Measurements from ENCODE around the gene NIM1K.
"Not testable (repeated sequence)": the region's sequence is repeated elsewhere in the genome, so short reads cannot be mapped to it uniquely, and the experiment has no call there.

NIM1K gene

DNA sequence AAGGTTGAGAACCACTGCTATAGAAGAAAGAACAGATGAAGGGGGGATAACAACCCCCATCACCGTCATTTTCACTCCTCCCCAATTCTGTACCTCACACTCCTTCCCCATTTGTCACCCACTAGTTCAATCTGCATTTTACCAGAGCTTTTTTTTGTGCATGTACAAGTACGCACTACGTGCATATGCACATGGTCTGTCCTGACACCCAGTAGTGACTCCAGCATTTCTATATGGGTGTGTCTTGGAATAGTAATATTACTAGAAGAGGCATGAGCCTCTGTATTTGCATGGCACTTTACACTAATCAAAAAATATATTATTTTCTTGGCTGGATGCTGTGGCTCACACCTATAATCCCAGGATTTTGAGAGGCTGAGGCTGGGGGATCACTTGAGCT, 38.7 kb downstream of the NIM1K start:
- no peak for DNase-seq (ENCODE audit: low read depth)

DNA sequence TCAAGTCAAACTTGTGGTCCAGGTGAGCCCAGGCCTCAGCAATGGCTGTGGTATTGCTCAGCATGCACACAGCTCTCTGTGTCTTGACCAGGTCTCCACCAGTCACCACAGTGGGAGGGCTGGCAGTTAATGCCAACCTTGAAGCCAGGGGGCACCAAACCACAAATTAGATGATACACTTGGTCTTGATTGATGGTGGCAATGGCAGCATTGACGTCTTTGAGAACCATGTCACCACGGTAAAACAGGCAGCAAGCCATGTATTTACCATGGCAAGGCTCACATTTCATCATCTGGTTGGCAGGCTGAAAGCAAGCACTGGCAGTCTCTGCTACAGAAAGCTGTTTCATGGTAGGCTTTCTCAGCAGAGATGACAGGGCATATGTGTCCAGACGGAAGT, 40.0 kb downstream of the NIM1K start:
- no peak for DNase-seq (ENCODE audit: low read depth)

DNA sequence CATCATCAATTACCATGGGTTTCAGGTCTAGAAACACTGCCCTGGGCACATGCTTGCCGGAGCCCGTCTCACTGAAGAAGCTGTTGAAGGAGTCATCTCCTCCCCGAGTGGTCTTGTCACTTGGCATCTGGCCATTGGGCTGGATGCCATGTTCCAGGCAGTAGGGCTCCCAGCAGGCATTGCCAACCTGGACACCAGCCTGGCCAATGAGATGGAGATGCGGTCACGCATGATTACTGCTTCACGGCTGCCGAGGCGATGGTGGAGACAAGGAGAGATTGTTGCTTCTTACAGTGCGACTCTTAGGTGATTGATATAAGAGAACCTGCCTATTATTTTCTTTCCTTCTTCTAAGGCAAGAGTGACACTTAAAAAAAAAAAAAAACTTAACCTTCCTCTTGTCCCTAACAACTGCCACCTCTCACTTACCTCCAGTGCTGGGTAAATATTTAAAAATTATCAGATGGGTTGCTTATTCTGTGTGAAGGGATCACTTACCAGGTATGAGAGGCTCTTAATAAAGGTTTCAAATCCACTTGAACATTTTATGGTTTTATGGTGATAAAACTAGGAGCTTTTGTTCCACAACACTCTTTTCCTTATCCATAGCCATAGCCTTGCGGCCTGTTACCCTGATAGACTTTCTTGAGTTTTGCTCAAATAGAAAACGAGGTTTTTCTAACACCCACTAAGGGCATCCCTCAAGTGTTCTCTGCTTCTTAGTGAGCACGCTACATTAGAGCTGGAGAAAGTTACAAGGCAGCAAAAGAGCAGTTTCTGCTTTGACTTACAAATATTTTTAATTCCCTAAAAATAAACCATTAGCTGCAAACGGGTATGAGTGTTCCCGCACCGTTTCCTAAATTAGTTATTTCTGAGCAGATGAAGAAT, 41.2 kb downstream of the NIM1K start:
- DNase-seq (ENCODE audit: low read depth) = no peak

DNA sequence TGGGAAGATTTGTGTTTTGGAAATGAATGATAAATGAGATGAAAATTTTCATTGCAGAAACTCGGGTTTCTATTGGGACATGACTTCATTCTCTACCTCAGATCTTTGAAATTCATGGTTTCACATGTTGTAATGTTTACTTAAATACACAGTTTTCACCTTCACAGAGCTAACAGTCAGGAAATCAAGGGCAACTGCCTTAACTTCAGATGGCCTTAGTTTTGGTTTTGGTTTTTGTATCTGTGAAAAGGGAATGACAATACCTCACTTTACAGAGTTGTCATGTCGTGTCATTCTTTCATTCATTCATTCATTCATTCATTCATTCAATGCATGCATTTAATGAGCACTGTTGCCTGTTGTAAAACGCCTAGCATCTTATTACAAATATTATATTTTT, 41.9 kb downstream of the NIM1K start:
- no peak for DNase-seq (ENCODE audit: low read depth)

DNA sequence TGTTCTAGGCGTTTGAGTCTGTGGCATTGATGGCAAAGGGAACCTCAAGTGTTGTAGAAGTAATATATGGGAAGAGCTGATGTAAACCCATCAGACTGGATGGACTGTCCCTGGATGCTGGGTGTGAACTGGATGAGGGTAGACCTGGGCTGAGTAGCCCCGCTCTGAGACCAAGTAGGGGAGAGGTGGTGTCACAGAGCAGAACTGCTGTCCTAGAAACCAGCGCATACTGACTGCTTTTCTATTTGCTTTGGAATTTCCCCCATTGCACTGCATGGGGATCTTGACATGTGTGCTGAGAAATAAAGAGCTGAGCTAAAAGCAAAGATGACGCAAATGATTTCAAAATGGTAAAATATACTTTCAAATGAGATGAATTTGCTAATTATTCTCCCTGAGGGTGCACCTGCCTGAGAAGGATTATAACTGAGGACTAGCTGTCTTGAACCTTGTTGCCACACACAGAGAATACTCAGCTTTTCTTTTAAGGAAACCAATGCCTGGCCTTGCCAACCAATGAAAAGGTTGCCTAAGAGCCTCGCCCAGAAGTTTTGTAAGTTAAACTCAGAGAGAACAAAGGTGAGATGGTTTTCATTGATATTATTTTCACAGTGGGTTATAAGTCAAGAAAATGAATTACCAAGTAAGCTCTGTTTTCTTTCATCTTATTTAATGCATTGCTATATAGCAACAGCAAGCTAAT, 44.8 kb downstream of the NIM1K start:
- no peak for DNase-seq (ENCODE audit: low read depth)

DNA sequence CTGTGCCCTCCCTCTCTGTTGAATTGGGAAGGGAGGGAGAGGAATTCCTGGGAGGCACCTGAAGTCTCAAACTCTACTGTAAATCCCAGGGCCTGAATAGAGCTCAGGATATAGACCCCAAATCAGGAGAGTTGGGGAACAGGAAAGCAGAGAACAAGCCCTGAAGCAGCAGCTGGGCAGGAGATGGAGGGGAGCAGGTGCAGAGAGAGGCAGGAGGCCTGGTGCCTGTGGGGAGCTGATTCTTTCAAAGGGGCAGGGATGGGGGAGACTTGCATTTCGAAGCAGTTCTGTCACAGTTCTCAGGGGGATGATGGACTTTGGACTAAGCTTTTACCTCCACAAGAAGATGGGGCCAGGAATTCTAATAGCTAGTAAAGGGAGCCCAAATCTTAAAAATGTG, 50.2 kb downstream of the NIM1K start:
- no peak for DNase-seq (ENCODE audit: low read depth)

DNA sequence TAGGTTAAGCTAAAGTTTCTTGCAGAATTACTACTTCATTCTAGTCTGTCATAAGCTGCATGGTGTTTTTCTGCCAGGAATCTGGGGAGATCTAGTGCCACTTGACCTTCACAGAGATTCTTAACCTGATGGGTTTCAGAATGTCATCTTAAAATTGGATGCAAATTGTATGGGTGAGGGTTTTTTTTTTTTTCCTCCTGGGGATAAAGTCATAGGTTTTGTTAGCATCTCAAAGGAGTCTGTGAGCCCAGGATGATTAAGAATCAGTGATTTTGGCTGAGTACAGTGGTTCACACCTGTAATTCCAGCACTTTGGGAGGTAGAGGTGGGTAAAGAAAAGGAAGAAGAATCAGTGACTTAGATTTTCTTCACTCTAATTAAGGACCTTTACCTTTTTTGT, 51.2 kb downstream of the NIM1K start:
- DNase-seq (ENCODE audit: low read depth) = no peak

DNA sequence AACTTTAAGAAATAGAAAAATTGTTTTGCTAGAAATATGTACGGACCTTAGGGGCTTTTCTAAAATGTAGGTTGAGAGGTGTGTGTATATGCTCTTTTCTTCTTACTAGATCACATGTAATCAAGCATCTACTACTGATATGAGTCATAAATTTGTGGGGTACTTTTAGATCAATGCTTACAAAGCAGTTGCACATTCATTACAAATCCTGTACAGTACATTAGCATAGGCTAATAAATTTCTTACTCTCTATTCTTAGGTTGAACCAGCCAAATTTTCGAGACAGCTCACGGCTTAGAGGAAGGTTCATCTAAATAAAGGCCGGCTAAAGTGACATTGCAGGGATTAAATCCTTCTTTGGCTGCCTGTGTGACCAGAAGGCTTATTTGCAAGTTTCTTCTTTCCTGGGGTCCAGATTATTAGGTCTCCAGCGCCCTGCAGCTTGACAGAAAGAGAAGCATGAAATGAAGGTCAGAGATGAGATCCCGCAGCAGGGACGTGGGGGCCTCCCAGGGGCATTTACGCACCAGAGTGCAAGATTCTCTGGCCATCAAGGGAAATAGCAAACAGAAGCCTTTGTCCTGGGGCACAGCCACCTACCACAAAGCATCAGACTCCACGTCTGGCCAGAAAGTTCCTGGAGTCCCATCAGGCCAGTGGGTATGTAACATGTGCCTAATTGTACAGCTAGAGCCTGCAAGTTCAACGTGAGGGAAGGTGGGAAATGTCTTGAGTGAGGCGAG, 53.0 kb downstream of the NIM1K start:
- no peak for DNase-seq (ENCODE audit: low read depth)

DNA sequence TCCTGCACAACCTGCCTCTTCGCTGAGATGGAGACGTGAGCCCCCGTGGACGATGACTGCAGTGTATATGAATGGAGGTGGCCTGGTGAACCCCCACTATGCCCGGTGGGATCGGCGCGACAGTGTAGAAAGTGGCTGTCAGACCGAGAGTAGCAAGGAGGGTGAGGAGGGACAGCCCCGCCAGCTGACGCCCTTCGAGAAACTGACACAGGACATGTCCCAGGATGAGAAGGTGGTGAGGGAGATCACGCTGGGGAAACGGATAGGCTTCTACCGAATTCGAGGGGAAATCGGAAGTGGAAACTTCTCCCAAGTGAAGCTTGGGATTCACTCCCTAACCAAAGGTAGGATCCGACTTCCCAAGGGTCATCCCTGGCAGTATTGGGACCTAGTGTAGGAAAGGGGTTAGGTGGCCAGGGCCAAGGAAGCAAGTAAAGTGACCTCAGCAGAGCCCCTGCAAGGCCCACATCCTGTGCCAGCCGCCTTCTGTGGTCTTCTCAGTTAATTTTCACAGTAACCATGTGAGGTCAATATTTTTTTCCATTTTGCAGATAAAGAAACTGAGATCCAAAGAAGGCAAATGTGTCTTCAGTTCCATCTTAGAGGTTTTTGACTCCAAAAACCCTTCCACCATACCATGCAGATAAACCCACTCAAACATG, 53.8 kb downstream of the NIM1K start:
- no peak for DNase-seq (ENCODE audit: low read depth)

DNA sequence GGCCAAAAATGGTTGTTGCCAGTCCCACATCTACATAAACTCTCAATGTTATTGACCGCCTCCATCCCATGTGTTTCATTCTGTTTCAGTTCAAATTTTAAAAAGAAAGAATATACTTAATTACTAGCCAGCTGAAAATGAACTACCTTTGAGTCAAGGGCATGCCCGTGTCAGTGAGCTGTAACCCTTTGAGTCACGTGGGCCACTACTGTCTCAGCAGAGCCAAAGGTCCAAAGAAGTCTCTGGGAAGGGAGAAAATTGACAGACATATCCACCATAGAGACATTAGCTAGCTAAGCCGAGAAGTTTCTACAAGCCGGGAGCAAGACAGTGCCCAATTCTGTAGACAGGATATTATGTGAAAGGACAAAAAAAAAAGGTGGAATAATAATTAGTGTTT, 59.7 kb downstream of the NIM1K start:
- DNase-seq (ENCODE audit: low read depth) = no peak

DNA sequence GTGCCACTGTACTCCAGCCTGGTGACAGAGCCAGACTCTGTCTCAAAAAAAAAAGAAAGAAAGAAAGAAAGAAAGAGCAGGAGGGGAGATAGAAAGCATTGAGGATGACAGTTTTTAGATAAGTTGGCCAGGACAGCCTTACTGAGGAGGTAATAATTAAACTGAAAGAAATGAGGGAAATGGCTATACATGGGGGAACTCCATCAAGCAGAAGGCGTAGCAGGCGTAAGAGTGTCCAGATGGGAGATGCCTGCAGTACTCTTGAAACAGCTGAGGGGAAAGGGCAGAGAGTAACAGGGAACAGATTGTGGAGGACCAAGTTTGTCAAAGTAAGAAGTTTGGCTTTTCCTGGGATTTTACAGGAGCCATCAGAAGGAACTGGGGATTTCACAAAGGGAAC, 63.7 kb downstream of the NIM1K start:
- no peak for DNase-seq (ENCODE audit: low read depth)

DNA sequence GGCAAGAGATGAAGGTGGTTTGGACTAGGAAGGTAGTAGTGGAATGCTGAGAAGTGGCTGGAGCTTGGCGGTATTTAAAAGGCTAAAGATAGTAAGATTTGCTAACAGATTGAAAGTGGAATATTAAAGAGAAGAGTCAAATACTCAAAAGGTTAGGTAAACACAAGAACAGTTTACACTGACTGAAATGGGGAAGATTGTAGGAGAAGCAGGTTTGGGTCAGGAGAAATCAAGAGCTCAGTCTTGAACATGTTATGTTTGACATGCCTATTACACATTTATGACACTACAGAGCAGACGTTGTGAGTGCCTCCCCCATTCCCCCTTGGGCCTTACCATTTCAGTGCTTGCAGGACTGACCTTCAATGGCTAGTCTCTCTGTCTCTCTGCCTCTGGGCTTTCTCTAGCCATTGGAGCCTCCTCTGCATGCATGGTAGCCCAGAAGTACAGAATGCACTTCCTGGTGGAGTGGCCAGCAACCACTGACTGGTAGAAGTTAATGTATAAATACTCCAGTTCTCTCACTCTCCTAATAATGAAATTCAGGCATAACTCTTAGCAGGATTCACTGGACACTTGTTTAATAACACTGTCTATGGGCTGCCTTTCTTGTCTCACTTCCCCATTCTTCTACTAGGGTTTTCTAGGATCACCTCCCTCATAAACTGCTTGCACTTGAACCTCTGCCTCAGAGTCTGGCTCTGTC, 64.4 kb downstream of the NIM1K start:
- DNase-seq (ENCODE audit: low read depth) = no peak

DNA sequence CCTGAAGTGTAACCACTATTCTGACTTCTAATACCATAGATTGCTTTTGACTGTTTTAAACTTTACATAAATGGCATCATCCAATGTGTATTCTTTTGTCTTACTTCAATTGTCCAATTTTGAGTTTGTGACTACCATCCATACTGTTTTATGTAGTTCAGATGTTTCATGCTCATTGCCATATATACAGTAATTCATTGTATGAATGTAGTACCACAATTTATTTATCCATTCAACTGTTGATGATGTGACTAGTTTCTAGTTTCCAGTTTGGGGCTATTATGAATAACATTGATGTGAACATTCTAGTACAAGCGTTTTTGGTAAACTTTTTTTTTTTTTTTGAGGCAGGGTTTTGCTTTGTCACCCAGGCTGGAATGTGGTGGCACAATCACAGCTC, 66.1 kb downstream of the NIM1K start:
- no peak for DNase-seq (ENCODE audit: low read depth)

DNA sequence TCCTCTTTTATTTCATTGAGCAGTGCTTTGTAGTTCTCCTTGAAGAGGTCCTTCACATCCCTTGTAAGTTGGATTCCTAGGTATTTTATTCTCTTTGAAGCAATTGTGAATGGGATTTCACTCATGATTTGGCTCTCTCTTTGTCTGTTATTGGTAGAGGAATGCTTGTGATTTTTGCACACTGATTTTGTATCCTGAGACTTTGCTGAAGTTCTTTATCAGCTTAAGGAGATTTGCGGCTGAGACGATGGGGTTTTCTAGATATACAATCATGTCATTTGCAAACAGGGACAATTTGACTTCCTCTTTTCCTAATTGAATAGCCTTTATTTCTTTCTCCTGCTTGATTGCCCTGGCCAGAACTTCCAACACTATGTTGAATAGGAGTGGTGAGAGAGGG, 70.2 kb downstream of the NIM1K start:
- DNase-seq (ENCODE audit: low read depth) = not testable (repeated sequence)

DNA sequence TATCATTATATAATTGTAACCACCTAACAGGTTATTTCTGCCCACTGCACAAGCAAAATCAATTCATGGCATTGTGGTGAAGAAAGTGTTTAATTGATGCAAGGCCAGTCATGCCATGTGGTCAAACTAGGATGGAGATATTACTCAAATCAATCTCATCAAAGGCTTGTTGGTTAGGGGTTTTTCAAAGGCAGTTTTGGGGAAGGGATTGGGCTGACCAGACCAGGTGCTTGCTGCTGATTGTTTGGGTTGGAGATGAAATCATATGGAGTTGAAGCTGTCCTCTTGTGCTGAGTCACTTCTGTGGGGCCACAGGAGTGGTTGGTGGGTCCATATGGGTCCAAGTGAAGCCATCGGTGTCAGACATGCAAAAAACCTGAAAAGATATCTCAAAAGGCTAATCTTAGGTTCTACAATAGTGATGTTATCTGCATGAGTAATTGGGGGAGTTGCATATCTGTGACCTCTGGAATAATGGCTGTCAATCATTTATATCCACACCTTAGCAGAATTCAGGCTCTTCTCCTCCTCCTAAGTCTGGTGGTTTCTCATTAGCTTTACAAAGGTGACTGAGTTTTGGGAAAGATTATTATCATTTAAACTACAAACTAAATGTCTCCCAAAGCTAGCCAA, 76.3 kb downstream of the NIM1K start:
- no peak for DNase-seq (ENCODE audit: low read depth)

DNA sequence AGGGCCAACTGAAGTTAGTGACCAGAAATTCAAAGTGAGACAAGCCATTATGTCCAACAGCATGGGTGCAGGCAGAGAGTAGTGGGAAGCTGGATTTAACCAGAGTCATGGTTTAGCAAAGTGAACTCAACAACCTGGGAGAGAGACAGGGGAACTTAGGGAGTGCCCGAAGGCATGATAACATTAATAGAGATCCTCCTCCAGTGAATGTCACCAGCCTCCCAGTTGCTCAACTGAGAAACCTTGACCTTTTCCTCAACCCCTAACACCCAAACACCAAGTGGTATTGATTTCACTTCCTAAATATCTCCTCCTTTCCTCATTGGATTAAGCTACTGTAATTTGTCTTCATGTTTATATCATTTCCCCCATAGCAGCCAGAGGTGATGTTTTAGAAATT, 78.6 kb downstream of the NIM1K start:
- DNase-seq (ENCODE audit: low read depth) = no peak

DNA sequence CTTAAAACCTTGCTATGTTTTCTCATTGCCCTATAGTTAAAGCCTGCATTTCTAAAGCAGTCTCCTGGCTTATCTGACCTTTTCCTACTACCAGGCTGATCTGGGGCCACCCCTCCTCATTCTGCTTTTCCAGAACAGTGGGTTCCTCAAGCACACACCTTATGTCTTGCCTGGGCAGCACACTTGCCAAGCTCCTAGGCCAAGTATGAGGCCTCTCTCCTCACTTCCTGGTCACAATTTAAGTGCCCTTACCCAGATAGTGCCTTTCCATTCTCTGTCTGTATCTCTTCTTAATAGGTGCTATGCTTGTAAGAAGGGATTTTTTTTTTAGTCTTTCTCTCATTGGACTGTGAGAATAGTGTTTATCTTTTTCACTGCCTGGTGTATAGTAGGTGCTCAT, 81.5 kb downstream of the NIM1K start:
- DNase-seq (ENCODE audit: low read depth) = no peak

DNA sequence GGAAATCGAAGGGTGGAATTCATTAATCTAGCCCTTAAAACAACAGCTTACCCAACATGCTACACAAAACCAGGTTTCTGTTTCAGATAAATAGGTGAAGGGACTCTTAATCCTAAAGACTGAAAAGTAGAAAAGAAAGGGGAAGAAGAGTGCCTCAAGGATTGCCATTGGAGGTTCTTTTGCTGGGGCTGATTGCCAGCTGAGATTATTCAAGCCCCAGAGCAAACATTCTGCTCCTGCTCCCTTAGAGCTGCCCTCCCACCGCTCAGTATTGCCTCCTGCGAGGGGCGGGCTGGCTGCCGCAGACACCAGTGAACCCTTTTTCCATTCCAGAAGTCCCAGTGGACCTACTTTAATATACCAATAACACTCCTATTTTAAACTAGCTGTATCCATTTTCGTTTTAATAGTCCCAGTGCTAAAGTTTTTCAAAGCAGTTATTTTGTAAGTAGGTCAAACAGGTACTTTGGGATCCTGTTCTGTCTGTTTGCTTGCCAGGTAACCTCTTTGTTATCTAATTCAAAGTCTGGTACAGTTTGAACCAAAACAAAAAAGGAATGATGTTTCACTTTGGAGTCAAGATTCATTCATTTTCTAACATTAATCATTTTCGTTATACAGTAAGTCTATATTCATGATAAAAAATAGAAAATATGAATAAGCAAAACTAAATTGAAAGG, 82.5 kb downstream of the NIM1K start:
- no peak for DNase-seq (ENCODE audit: low read depth)

DNA sequence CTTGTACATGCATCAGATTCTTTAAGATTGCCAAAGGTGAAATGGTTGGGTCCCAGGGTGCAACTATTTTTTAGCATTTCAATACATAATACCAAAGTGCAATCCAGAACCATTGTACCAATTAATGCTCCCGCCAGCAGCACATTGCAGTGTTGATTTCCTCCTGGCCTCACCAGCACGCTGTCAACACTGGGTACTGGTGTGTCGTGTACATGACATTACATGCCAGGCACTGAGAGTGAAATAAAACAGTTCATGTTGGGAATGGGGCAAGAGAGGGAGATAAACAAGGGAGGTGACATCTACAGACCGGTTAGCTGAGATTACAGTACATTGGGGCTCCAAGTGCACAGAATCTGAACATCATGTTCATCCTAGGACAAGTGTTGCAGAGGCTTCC, 83.4 kb downstream of the NIM1K start:
- DNase-seq (ENCODE audit: low read depth) = no peak

DNA sequence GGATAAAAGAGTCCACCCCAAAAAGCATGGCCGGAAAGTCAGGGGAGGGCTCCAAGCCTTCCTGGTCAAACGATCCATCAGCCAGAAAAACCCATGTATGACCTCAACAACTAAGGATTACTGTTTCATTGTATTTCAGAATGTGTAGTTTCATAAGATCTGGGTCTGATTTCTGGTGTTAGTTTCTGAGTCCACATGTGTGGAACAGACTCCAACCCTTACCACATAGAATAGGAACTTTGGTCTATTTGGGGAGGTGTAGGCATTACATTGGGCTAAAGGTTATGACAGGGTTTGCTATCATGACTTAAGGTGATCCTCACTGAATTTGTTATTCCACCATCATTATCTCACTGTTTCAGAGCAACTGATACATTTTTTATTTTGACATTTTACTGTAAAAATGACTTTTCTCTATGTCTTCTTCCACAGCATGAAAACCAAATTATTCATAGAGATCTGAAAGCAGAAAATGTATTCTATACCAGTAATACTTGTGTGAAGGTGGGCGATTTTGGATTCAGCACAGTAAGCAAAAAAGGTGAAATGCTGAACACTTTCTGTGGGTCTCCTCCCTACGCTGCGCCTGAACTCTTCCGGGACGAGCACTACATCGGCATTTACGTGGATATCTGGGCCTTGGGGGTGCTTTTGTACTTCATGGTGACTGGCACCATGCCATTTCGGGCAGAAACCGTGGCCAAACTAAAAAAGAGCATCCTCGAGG, 87.7 kb downstream of the NIM1K start:
- DNase-seq (ENCODE audit: low read depth) = no peak

Measured in GM04503 (cell line).